Suppressor macrophage treated with lipopolysaccharide for 4 hours (primary cell): Measurements from ENCODE around the gene NRCAM.
"Not testable (repeated sequence)": the region's sequence is repeated elsewhere in the genome, so short reads cannot be mapped to it uniquely, and the experiment has no call there.

Experiments used
- DNase-seq: peaks from one replicate; pipeline ENCODE4 v3.0.0-alpha.2; 2020

NRCAM gene

GRCh38 chr7:108270385-108271015, 185.7 kb downstream of the NRCAM start:
- DNase-seq = no peak

DNA sequence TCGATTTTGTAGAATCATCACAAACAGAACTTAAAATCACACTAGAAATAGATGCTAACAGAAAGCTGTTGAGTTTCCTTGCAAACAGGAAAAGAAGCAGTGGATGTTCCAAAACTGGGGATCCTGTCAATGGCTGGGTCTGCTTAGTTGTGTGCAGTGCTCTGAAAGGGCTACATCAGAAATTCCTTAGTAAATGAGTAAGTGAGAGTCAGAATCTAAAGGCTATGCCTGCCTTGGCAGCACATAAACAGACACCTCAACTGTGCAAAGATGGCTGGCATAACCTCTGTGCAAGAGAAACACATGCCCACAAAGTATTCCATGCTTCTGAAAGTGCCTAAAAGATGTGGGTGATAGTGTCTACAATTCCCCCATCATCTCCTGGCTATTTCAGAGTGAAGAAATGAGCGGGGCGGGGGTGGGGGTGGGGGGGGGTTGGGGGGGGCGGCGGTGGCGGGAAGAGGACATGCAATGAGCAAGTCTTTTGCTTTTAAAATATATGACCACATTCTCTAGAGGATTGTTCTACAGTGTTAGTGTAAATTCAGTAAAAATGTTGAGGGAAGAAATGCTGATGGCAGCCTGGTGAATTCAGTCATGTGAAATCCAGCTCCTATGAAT, 187.9 kb downstream of the NRCAM start:
- DNase-seq = no peak

DNA sequence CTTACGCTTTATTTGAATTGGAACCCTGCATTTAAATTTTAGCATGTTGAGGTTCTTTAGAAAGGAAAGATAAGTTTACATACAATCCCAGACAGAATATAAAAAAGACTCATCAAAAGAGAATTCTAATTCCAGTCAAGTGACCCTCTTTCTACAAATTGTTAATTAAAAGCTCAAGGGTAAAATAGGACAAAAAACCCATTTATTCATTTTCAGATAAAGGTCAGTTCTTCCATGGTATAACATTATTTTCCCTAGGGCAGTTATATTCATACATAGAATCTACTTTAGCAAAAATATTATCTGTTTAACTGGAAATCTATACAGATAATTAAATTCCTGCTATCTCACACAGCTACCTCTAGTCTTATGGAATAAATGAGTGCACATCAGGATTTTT, 188.6 kb downstream of the NRCAM start:
- DNase-seq = no peak

GRCh38 chr7:108266491-108266890, 189.7 kb downstream of the NRCAM start:
- DNase-seq = no peak

GRCh38 chr7:108266035-108266434, 190.2 kb downstream of the NRCAM start:
- DNase-seq = no peak

DNA sequence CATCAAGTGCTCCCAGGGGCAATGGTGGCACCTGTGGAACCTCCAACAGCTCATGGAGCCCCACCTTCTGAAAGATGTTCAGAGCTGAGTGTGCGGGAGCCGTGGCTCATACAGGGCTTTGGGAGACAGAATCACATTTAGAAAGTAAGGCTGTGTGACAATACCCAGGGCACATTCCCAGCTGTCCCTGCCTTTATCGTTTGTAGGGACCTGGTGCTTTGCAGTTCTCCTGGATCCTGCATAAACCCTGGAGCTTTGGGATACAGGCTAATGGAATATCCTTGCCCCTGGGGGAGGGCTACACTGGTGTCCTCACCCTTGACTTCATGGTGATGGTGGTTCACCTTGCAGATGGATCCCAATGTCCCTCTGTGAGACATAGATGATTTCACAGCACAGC, 191.2 kb downstream of the NRCAM start:
- DNase-seq = no peak

DNA sequence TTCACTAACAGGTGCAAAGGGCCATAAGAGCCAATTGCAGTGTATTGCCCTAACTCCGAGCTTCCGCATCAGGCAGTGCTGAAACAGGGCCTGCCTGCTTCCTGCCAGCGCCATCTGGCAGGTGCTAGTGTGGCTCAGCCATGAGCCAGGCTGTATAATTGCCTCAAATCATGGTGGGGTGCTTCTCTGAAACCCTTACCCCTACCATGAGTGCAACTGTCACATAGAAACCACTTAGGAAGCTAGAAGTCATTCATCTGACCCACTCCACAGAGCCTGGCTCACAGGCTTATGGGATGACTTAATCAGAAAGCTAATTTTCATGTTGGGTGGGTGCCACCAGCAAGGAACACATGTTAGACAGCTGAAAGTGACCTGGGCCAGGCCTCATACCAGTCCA, 192.8 kb downstream of the NRCAM start:
- no peak for DNase-seq

DNA sequence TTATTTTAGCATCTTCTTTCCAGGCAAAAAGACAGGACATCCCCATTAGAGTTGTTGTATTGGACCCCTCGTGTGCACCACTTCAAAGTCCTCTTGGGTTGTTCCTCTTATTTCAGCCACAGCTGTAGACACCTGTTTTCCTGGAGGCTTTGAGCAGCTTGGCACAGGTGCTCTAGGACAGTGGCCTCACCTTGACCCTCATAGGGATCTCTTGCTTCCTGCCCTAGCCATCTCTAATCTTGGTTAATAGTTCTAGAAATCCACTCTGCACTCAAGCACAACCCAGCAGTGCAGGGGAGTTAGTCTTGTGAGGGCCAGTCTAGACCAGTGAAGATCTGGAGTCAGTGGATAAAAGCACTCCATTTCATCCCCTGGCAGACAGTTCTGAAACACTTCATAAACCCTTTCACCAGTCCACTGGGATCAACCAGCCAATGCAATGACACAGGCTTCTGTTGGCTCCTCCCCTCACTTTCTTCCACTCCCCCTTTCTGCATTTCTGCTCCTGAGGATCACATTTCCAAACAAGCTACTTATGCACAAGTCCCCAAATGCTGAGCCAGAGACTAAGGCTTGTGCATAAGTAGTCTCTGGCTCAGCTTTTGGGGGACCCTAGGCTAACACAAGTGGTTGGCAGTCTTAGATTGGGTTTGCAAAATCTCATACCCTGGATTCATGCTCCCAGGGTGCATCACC, 194.5 kb downstream of the NRCAM start:
- DNase-seq = no peak

GRCh38 chr7:108259447-108259846, 196.8 kb downstream of the NRCAM start:
- not testable (repeated sequence) for DNase-seq

DNA sequence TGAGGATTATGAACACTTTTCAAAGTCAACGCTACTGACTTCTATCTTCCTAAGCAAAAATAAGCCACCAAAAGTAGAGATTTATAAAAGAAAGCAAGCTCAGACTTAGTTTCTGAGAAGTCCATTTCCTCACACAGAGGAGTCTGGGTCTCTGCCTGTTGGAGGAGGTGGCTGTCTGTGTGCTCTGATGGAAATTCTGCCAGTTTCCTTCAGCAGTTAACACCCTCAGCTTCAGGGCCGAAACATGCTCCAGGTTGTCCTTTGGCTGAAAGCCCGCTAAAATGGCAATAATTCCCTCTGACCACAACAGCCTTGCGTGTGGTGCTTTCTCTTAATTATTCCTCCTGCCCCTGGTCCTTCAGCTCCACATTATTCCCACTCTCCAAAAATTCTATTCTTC, 198.3 kb downstream of the NRCAM start:
- no peak for DNase-seq

GRCh38 chr7:108254259-108254658, 202.0 kb downstream of the NRCAM start:
- no peak for DNase-seq

DNA sequence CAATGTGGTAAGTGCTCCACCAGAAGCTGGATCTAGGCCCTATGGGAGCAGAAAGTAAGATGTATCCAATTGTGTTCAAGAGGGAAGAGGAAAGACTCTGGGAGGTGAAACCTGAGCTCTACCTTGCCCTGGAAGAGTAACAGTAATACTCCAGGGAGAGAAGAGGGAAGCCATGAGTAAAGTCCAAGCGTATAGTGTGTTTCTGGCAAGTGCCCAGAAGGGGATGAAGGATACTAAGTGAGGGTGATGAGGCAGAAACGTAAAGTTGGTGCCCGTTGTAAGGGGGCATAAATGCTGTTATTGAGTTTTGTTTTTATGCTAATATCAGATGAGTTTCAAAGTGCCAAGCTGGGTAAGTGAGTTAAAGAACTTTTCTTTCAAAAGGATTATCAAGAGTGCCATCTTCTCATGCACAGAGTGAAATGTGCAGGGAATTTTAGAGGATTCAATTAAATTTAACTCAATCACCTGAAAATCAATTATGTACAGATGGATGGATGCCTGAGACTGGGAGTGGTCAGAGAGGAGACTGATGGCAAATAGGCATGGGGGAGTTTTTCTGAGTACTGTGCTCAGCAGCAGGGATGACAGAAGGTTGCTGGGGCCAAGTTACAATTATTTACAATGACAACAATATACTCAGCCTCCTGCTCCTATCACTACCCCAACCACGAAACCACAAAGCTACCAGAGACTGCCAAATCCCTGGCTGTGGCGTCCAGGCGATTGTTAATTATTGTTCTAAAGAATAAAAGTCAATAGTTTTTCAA, 202.8 kb downstream of the NRCAM start:
- no peak for DNase-seq

- no peak for DNase-seq
These were observed 204.1 kb downstream of the NRCAM start for GRCh38 chr7:108252177-108252576.

GRCh38 chr7:108251700-108252099, 204.5 kb downstream of the NRCAM start:
- DNase-seq = no peak

- DNase-seq = no peak
These were observed 206.8 kb downstream of the NRCAM start for GRCh38 chr7:108249453-108249852.

- DNase-seq = no peak
These were observed 207.4 kb downstream of the NRCAM start for GRCh38 chr7:108248821-108249220.

- DNase-seq = no peak
These were observed 207.8 kb downstream of the NRCAM start for GRCh38 chr7:108248418-108248817.

DNA sequence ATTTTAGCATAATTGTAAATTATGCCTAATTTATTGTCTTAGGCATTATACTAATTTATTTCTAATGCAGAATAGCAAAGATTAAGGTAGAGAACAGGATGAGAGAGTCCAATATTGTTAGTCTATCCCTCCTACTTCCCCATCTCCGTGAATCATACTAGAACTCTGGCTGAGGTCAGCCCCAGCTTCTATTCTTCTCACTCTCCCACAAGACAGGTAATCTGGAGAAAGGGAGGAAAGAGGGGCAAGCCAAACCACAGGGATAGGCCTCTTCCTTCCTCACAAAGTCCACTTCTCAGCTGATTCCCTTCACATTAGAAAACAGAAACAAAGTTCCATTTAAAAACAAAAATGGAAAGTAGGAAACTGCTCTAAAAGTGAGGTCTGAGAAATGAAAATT, 208.6 kb downstream of the NRCAM start:
- DNase-seq = no peak

- peak; percentile 61 for DNase-seq
These were observed 209.9 kb downstream of the NRCAM start for GRCh38 chr7:108246227-108246837.

DNA sequence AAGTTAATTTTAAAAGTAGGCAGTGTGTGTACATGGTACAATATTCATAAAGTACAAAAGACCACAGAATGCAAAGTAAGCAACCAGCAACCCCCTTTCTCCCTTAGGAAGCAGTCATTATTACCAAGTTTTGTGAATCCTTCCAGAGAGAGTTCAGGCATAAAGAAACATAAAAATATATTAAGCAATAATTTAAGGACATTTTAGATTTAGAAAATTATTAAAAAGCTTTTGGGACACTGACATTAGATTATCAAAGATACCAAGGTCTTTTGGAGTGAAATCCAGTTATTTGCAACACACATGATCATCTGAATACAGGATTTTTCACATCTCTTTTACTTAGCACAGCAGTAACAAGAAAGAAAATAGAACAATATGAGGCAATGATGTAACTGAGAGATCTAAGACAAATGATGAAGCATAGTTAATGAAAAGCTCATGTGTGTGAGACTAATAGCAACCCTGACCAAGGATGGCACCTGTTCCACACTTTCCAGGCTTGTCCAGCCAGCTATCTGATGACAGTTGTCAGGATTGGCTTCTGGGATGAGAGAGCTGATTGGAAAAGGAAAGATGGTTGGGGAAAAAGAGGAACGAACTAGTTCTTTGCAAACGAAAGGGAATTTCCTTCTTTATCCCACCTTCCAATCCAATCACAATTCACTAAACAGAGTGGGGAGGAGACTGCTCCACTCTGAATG, 210.6 kb downstream of the NRCAM start:
- no peak for DNase-seq

DNA sequence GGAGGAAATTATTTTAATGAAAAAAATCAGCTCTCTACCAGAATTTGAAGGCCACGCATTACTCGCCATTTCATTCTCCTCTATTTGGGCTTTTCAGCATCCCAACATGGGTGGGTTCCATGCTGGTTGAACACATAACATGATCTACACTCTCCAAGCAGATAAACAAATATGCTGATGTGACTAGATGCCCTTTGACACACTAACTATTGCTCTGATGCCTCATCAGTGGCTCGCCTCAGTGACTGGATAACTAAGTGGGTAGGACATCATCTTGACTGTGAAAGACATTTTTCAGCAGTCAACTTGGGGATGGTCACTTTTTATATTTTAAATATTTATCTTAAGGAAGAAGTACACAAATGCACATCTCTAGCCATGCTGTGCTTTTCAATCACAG, 212.1 kb downstream of the NRCAM start:
- DNase-seq = no peak

DNA sequence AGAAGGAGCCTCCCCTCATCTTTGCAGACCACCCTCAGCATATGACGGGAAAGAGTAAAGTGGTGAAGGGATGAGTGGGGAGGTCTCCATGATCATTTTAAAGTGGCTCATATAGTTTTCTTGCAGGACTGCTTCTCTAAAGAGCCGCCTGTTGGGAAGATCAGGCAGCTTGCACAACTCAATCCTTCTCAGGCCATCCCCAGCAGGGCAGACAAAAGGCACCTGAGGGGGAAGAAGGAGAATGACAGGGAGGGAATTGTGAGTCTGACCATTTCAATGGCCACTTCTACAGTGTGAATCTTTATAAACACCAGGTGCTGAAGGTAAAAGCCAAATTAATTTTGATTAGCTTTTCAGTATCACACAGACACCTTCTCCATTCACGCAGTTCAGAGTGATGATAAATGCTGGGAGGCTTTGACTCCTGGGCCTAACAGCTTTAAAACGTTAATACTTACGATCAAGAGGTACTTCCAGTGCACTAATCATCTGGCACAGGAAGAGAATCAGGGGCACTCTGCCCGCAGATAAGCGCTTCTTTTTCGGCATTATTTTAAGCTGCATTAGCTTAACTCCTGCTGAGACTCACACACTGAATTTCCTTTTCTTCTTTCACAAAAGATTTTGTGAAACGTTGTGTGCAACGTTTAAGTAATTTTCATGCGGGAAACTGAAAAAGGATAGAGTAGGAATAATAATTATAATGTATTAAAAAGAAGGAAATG, 216.6 kb downstream of the NRCAM start:
- DNase-seq = no peak
